NCI-H187 treated with DMSO at 0.1 percent for 48 hours (cell line): ENCODE results near the gene MAPKAP1.

Experiments
- DNase-seq: peaks from one replicate; lab custom pipeline; 2025; lab: John Stamatoyannopoulos, UW

The MAPKAP1 gene

DNA sequence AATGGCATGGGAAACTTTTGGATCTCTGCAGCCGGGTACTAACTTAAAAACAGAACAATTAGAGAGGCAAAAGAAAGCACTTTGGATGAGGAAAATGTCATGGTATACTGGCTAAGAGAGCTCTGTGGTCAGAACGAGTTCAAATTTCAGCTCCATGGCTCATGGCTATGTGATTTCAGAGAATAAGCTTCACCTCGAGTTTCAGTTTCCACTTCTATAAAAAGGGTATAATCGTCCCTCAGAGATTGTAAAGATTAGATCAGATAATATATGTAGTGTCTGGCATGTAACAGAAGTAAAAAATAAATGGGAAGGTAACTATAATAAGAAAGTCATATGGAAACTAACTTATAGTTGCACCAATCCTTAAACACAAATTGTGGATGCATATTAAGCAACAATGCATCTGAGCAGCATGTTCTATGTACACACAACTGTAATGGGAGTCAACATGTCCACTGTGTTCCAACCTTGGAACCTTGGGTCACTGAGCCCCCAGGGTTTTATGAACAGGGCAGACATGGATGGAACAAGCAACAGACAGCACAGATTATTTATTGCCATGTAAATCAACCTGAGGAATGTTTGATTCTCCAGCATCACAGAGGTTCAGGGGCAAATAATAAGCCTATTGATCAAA is 145.4 kb downstream of the MAPKAP1 start:
- no peak for DNase-seq

DNA sequence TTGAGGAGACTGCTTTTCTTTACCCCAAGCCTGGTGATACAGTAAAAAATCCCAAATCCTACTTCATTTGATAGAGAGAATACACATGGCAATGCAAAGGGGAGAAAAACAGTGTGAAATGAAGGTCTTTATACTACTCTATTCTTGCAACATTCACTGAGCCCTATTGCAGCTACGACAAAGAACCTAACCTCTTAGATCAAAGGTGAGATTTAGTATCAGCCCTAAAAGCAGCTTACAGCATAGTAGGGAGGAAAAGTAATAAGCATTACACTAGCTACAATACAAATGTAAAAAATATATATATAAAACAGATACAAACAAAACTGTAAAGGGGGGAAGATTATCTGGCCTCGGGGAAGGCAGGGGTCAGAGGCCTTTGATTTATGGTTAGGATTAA is 147.1 kb downstream of the MAPKAP1 start:
- DNase-seq = no peak

DNA sequence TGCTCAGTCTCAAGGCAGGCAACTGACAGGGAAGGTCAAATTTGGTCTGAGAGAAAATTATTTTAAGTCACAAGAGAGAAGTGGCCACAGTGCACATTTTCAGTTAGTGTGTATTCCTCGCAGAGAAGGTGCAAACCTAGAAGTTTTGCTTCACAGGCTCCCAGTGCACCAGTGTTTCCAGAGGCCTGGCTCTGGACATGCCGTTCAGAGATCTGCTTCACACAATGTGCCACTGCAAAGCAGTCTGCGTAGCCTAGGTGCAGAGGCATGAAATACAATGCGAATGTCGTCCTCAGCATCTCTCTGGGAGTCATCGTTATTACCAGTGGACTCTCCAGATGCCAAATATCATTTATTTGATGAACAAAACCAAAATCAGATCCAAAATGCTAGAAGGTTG is 147.8 kb downstream of the MAPKAP1 start:
- DNase-seq = no peak

DNA sequence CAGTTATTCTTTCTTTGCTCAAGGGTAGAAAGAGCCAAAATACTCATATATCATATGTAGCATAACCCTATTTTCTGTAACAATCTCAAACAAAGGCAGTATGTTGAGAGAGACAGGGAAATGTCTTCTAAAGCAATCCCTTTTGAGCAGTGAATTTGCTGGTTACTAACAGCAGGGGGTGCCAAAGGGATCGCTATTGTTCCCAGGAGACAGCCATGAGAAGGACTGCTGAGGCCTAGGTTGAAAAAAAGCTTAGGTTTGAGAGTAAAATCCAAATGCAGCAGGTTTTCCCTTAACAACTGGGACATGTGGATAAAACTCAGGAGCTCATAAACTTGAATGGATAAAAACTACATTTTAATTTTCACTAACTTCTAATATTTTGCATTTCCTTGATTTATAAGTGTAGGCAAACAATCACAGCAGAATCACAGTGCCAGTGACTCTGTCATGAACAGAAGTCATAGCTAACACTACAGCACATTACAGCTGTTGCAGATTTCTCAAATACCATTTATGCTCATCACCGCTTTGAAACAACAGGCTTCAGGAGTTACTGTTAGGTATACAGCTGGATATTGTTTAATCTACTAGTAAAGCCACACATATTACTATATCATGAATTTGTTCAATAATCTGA is 148.4 kb downstream of the MAPKAP1 start:
- peak; percentile 13 for DNase-seq

DNA sequence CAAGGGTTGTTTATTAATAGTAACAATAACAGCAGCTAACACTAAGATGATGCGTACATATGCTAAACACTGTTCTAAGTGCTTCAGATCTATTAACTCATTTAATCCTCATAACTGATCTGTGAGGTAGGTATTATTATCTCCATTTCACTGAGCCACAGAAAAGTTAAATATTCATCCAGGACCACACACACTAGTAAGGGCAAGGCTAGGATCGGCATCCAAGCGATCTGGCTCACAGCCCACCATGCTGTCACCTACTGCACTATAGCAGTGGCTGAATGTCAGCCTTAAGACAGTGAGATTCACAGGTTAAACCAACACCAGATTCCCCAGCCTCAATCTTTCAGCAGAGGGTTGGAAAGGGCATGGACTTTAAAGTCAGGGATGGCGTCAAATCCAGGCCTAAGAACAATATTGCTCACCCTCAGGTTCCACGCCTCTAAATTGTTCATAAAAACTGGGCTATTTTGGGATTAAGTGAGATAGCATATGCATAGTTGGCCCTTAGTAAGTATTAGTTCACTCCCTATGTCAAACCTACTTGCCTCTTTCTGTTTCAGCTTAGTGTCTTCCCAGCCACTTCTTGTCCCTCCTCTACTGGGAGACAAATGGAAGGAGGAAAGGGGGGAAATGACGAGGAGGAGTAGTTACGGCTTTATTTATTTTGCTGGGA is 150.8 kb downstream of the MAPKAP1 start:
- no peak for DNase-seq

DNA sequence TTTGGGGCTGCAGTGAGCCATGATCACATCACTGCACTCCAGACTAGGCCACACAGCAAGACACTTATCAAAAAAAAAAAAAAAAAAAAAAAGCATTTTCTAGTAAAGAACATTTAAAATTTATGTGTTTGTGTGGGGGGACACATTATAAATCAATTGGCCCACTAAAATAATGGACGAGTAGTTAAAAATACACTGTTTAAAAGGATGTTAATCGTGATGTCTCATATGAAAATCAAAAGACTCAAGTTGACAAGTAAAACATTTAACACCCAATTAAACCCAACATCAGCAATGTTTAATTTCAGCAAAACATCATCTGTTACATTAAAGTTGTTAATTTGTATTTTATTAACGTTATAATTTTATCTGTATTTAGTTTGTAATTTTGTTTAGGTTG is 152.3 kb downstream of the MAPKAP1 start:
- DNase-seq = no peak

DNA sequence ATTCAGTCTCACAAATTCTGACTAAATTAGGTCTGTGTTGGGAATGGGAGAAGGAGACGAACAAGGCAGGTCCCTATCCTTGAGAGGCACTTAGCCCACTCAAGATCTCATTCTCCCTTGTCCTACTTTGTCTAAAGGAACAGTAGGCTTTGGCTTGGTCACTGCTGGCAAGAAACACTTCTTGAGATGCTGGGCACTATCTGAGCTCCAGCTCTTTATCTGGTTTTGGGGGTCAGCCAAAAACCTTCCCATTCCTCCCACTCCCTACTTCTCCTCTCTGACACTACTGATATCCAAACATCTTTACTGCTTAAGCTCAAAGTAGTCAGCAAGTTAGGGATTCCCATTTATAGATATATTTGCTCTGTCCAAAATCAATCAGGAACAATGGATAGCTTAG is 155.2 kb downstream of the MAPKAP1 start:
- DNase-seq = no peak

DNA sequence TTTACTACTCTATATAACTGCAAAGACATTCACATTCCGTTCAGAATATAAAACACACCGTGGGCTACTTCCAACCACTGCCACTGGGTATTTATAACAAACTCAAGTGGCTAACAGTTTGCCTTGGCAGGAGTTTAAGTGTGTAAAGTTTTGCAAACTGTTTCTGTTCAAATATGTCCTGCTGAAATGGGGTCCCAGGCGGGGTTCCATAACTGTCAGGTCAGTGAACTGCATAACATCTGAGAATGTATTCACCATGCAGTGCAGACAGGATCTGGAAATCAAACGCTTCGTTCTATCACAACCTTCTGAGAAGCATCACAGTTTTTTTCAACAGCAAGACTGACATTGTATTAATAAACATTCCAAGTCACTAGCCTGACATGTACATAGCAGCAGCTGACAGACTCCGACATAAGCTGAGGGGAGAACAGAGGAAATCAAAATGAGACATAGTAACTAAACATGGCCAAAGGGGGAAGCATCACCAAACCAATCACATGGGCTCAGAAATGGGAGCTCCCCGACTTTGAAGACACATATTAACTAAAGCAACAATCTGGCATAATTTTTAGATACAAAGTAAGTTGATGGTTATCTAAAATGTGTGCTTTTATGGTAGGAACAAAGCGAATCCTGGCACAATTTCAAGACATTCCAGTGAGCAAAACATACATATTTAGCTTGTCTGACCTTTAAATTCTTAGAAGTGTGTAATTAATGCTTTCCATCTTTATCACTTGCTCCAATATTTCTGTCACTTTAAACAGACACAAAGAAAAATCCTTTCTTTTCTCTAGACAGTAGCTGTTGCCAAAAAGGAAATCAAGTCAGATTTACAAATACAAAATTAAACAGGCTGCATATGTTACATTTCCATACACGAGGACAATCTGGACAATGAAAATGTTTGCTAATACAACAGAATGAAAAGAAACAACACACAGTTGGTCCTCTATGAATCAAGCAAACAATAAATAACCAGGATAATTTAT is 156.8 kb downstream of the MAPKAP1 start:
- DNase-seq = no peak

DNA sequence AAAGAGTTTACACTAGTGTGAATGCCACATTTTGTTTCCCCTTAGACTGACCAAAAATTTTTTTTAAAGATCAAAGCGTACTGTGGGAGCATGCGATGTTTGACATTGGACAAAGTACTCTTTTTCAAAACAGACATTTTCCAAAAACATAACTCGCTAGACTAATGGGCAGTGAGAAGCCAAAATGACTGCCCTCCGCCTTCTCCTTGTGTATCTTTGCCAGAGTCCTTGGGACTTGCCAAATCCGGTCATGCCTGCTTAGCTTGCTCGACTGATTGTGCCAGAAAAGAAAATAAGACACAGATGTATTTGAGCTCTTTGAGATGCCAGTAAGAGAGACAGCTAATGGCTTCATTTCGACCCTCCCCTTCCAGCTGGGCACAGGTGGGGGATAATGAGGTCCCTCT is 157.5 kb downstream of the MAPKAP1 start:
- DNase-seq = no peak

DNA sequence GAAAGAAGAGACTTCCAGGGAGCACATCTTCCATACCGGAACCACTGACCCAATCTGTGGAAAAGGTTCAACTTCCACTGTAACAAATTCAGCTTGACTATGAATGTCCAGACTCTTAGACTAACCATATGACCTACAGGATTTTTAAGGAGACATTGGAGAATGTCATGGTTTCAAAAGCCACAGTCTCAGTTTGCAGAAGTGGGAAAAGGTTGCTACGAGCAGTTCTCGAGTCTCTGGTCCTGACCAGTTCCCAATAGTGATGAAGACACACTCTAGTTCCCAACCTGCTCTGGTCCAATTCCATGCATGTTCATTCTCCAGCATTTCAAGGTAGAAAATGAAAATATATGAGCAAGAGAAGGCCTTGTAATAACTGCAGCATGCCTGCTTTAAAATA is 158.0 kb downstream of the MAPKAP1 start:
- no peak for DNase-seq

DNA sequence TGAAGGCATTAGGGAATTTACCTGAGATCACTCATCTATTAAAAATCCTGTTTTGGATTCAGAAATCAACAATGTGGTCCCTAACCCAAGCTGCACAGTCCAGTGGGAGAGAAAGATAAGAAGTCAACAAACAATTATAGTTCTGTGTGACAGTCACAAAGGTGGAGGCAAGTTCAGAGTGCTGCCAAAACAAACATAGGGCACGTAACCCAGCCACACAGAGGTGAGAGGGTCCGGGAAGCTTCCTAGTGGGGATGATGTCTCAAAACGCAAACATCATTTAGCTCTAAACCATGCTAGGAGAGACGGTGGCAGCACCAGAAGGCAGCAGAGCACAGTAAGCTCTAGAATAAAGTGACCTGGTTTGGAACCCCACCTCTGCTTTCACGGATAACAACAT is 158.9 kb downstream of the MAPKAP1 start:
- no peak for DNase-seq

DNA sequence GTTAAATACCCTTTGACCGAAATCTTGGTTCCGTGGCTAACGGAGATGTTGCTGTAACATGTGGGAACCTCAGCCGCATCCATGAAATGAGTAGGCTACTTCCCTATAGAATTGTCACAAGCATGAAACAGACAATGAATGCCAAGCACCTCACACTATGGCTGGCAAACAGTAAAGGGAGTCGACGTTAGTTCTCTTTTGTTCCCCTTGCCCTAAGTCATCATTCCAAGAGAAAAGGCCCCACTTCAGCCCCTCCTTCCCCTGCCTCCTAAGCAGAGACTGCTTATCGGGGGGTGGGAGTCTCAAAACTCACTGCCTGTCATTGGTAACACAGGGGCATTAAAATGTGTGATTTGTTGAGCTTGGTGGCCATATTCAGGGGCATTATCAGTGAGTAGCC is 159.6 kb downstream of the MAPKAP1 start:
- no peak for DNase-seq

DNA sequence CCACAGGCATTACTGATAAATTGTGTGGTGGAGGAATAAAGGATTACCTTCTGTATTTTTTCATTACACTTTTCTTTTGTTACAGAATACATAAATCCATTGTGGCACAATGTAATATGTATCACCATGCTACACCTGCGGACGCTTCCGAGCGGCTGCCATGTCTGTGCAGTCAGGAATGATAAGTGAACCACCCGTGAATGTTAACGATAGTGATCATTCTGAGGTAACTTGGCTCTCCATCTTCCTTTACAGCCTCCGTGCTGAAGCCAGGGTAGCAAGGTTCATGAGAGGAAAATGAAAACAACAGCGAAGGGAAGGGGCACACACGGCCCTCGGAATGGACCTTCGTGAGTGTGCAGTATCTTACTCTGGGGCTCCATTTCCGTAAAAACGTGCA is 161.2 kb downstream of the MAPKAP1 start:
- DNase-seq = no peak

DNA sequence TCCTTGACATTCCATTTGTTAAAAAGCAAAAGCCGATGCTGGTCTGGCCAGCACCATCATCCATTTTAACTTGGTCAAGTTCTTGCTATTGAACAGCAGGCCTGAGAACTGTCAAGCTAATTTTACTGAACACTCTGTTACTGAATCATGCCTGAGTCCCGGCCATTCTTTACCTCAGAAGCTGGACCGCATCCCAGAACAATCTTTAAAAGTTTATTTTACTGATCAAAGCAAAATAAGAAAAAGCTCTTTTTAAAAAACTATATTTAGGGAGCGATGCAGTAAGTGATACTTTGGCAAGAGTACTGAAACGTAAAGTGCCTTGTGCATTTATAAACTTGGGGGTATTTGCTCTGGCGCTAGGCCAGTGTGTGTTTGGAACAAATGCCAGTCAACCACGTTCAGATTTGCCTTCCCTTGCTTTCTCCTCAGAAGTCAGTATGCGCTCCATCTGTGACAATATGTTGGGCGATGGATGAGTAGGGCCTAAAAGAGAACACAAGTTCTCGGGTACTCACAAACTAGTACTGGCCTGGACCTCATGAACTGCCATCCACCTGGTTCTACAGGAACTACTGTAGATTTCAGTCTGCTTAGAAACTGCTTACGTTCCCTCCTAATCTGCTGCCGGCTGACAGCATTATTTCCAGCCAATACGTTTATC is 161.9 kb downstream of the MAPKAP1 start:
- no peak for DNase-seq

DNA sequence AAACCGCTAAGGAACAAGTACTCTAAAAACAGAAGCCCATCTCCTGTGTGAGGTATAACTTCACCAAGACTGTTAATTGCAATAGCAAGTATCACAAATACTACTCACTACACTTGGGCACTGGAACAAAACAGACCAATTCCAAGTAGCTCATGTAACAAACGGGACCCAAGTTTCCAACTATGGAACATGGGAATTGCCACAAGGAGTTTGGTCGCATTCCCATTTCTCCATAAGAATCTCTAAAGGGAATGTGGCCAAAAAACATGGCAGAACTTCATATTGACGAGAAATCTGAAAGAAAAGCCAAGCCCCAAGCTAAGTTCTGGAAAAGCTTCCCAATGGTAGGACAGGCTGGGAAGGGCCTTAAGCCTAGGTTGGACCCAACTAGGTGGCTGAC is 162.5 kb downstream of the MAPKAP1 start:
- DNase-seq = no peak

DNA sequence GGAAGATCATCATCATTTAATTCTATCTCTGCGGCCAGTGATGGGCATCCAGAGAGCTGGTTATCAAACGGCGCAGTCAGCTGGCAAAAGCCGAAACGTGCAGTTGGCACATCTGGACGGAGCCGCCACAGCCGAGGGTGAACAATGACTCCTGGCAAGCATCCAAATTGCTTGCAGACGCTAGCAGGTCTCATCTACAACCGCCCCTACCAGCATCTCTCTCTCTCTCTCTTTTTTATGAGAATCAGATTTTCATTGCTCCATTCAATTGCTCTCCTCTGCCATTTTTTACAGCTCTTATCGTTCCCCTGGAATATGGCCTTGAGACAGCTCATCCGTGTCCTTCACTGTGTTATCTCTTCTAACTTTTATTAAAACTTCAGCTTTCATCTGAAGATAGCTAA is 165.2 kb downstream of the MAPKAP1 start:
- DNase-seq = peak; percentile 19

DNA sequence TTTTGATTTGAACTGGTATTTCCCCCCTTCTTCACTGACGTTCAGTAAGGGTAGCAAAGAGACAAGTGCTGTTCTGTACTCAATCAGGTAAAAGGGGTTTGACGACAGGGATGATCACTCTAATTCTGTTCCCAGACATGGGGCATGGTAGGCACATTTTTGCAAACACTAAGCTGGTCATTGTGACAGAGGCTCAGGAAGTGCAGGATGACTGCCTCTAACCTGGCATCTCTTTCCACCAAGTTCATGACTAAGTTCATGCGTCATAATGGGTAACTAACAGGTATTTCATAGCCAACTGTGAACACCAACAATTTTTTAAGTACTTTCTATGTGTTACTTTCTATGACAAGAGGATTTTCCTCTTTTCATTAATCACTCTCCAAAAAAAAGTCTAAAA is 166.5 kb downstream of the MAPKAP1 start:
- DNase-seq = no peak

DNA sequence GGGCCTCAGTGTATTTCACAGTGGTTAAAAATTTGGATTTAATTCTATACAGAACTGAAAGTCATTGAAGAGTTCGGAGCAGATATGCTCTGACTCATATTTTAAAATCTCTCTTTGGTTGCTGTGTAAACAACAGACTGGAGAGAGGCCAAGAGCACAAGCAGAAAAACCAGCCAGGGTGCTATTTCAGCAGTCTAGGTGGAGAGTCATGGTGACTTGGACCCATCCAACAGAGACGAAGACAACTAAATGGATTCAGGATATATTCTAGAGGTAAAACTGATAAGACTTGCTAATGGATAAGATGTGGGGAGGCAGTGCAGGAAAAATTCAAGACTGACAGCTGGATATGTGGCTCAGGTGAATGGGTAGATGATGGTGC is 168.9 kb downstream of the MAPKAP1 start:
- no peak for DNase-seq

DNA sequence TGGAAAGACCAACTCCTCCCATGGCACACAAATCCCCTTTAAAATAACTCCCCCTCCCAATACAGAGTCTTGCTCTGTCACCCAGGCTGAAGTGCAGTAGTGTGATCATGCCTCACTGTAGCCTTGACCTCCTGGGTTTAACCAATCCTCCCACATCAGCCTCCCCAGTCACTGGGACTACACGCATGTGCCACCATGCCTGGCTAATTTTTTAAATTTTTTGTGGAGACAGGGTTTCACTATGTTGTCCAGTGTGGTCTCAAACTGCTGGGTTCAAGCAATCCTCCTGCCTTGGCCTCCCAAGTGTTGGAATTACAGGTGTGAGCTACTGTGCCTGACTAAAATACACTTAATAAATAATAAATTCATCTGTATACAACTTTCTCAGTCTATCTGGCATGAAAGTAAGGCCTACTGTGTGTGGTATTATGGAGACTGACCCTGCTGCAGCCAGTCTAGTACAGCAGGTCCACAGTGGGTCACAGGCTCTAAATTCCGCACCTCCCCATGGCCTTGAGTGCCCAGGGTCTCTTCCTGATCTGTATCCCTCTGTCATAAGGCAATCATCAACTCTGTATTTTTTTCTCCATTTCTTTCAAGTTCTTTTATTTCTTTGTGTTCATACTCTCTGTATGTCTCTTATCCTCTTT is 169.4 kb downstream of the MAPKAP1 start:
- DNase-seq = no peak

DNA sequence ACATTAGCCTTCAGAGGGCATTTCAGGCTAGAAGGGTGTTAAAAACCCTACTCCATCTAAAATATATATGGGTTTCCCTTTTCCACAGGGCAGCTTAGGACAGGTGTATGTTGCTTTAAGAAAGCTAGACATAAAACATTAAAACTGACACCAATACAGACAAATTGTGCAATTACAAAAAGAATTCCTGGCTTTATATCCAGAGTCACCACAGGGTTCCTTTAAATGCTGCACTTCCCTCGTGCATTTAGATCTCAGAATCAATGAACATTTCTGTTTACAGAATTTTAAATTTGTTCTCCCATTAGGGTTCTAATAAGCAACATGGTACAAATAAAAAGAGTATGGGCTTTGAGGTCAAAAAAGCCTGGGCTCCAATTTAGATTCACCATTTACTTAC is 170.2 kb downstream of the MAPKAP1 start:
- DNase-seq = no peak

DNA sequence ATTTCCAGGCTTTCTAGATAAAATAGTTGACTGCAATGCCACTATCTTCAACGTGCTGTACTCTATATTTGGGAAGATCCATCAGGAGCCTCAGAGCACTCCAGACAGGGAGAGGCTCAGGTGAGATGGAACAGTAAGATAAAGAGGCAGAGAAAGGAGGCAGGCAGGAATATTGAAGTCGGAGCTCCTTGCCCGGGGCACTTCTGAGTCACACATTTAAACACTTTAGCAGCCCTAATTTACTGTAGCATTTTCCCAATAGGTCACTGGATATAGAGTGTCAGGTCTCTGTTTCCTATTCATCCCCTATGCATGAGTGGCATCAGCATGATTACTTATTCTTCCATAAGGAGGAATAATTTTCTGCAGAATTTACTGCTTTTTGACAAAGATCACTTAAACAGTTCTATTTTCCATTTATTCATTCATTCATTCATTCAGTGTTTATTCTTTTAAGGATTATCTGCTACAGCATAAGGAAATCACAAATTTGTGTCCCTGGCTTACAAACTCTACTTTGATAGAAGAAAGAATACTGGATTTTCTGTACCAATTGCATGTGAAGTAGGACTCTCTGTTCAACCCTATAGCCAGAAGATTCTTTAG is 170.7 kb downstream of the MAPKAP1 start:
- DNase-seq = no peak
